ENCODE results near the gene INAFM1.

Gene INAFM1

DNA sequence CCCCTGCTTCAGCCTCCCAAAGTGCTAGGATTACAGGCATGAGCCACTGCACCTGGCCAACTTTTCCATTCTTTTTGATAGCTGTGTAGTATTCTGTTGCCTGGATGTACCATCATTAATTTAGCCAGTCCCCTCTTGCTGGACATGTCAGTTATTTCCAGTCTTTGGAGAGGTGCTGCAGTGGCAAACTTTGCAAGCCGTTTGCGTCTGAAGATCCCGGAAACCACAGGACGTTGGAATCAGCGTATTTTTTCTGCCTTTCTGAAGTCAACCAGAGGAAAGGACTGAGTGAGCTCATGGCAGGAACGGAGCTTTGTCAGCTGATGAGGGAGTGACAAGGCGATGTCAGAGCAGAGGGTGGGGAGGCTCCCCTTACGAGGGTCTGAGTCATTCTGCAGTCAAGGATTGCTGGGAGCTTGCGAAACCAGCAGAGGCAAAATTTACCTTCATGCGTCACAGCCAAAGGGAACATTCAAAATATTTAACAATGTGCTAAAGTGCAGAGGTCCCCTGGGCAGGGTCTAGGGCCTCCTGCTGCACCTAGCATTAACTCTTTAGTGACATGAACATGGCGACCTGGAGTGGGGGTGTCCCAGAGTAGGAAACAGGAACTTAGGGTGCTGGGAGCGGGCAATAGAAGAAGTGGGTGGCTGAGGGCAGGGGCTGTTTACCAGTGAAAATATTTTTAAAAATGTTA is 40.6 kb downstream of the INAFM1 start:
- ChIA-PET POLR2A (no interaction called here), CTCF (interaction anchor here (1.0 to 4.2 kb wide), 3 partner anchors 10 to 76 kb away, joined by 3 to 14 read pairs (median 3); no protein-coding TSS in a partner anchor)
- no peak for DNase-seq (ENCODE audit: extremely low spot score)
- TF ChIP-seq CTCF (IDR thresholded peaks at IDR 0.05; ENCODE audit: control extremely low read depth, extremely low read depth, low read depth, missing control alignments): no peak

DNA sequence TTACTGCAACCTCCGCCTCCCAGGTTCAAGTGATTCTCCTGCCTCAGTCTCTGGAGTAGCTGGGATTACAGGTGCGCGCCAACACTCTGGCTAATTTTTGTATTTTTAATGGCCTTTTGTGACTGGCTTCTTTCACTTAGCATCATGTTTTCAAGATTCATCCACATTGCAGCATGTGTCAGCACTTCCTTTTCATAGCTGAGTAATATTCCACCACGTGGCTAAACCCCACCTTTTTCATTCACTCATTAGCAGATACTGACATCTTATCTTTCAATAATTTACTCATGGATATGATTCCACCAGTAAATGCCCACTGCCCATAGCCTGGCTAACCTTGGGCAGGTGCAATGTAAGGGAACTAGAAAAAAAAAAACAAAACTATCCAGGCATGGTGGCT is 41.8 kb downstream of the INAFM1 start:
- no peak for TF ChIP-seq CTCF (IDR thresholded peaks at IDR 0.05; ENCODE audit: control extremely low read depth, extremely low read depth, low read depth, missing control alignments)
- ChIA-PET CTCF (interaction anchor here (1.6 to 4.2 kb wide), 3 partner anchors 11 to 32 kb away, joined by 4 to 14 read pairs (median 10); partner anchors contain the start of gene DHX34), POLR2A (no interaction called here)
- no peak for DNase-seq (ENCODE audit: extremely low spot score)

GRCh38 chr19:47319923-47320871 is 45.5 kb downstream of the INAFM1 start:
- TF ChIP-seq CTCF (IDR thresholded peaks at IDR 0.05; ENCODE audit: control extremely low read depth, extremely low read depth, low read depth, missing control alignments): no peak
- ChIA-PET CTCF (interaction anchor here (1.6 kb wide), 1 partner anchor 116 kb away, joined by 3 read pairs; no protein-coding TSS in a partner anchor), POLR2A (no interaction called here)
- DNase-seq (ENCODE audit: extremely low spot score): no peak

GRCh38 chr19:47321630-47322029 is 46.9 kb downstream of the INAFM1 start:
- no peak for DNase-seq (ENCODE audit: extremely low spot score)
- TF ChIP-seq CTCF (IDR thresholded peaks at IDR 0.05; ENCODE audit: control extremely low read depth, extremely low read depth, low read depth, missing control alignments): no peak
- CTCF ChIA-PET: interaction anchor here (1.4 to 1.6 kb wide), 2 partner anchors 27 to 115 kb away, joined by 3 to 4 read pairs; partner anchors contain the start of gene DHX34
- POLR2A ChIA-PET: no interaction called here

DNA sequence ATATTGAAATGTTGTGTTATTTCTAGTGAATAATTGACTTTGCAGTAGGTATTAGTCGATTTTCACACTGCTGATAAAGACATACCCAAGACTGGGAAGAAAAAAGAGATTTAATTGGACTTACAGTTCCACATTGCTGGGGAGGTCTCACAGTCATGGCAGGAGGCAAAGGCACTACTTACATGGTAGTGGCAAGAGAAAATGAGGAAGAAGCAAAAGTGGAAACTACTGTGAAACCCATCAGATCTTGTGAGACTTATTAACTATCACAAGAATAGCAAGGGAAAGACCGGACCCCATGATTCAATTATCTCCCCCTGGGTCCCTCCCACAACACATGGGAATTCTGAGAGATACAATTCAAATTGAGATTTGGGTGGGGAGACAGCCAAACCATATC is 47.4 kb downstream of the INAFM1 start:
- no peak for DNase-seq (ENCODE audit: extremely low spot score)
- ChIA-PET CTCF (interaction anchor here (1.4 to 1.6 kb wide), 2 partner anchors 26 to 114 kb away, joined by 3 to 4 read pairs; partner anchors contain the start of gene DHX34), POLR2A (no interaction called here)
- TF ChIP-seq CTCF (IDR thresholded peaks at IDR 0.05; ENCODE audit: control extremely low read depth, extremely low read depth, low read depth, missing control alignments): no peak

DNA sequence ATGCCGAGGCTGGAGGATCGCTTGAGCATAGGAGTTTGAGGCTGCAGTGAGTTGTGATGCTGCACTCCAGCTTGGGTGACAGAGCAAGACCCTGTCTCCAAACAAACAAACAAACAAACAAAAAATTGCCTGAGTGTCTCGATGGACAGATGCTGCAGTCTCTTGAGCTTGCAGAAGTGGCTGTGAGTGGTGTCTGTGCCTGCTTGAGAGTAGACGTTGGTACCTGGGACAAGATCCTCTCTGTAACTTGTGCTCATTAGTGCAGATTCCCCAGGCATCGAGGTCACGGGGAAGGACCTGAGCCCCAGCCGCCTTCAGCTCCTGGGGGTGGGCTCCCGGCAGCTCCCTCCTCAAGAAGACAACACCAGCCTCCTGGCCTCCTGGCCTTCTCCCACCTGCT is 48.7 kb downstream of the INAFM1 start:
- no peak for DNase-seq (ENCODE audit: extremely low spot score)
- POLR2A ChIA-PET: no interaction called here
- no peak for TF ChIP-seq CTCF (IDR thresholded peaks at IDR 0.05; ENCODE audit: control extremely low read depth, extremely low read depth, low read depth, missing control alignments)
- CTCF ChIA-PET: no interaction called here
